Activated naive CD4-positive, alpha-beta T cell treated with anti-CD3 and anti-CD28 coated beads, Interleukin-2, amount 50 U/mL, for 16 hours (primary cell): ENCODE data around the gene CLDN7.
A peak's percentile ranks its signal among the peaks of the same experiment; 100 is the strongest.

Experiments used
- DNase-seq: peaks from one replicate; pipeline ENCODE4 v3.0.0-alpha.2; 2020

CLDN7 gene

GRCh38 chr17:7262192-7262934 is at the start of gene CLDN7:
CLDN7 (minus strand) TSS chr17:7262478; CDS start chr17:7262043, 435 bp downstream.
- no peak for DNase-seq

- no peak for DNase-seq
Observed at GRCh38 chr17:7311110-7311705, 48.9 kb upstream of the CLDN7 start.

DNA sequence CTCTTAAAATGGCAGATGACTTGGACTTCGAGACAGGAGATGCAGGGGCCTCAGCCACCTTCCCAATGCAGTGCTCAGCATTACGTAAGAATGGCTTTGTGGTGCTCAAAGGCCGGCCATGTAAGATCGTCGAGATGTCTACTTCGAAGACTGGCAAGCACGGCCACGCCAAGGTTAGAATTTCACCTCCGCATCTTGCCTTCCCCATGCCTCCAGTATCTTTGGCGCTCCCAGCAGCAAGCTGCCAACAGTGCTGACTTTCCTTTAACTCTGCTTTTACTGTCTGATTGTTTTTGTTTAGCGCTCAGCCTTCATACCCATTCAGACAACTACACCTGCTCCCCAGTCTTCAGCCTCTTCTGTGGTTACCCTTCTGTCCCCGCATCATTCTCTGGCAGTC is 47.4 kb upstream of the CLDN7 start:
- DNase-seq, result no peak

DNA sequence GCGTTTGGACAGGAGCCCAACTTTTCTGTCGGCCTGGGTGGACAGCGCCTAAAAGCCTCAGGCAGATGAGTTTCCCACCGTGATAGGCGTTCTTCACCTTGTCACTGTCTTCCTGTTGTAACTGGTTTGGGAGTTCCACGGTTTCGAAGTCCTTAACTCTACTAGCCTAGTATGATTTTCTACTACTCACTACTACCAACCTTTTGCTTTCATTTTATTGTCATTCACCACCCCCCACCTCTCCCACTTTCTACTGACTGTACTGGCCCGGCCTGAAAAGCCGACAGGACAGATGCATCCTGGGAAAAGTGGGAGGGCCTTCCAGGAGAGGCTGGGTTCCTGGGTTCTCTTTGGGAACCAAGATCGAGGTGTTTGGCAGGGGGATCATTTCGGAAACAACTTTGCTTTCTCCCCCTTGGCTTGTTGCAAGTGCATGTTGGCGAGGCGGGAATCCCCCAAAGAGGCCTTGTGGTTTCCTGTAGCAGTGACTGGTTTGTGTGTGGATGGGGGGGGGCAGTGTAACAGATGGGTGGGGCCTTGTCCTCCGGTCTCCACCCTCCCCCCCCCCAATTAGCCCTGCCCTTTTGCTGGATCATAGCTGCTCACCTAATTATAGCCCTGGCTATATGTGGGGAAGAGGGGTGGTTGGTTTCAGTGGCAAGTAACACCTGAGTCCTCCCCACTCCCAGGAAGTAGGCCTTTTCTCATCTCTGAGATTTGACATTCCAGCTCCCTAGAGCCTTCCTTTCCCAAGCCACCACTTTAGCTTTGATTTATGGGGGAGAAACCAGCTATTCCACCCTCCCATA is 46.6 kb upstream of the CLDN7 start:
- peak; percentile 86 for DNase-seq

DNA sequence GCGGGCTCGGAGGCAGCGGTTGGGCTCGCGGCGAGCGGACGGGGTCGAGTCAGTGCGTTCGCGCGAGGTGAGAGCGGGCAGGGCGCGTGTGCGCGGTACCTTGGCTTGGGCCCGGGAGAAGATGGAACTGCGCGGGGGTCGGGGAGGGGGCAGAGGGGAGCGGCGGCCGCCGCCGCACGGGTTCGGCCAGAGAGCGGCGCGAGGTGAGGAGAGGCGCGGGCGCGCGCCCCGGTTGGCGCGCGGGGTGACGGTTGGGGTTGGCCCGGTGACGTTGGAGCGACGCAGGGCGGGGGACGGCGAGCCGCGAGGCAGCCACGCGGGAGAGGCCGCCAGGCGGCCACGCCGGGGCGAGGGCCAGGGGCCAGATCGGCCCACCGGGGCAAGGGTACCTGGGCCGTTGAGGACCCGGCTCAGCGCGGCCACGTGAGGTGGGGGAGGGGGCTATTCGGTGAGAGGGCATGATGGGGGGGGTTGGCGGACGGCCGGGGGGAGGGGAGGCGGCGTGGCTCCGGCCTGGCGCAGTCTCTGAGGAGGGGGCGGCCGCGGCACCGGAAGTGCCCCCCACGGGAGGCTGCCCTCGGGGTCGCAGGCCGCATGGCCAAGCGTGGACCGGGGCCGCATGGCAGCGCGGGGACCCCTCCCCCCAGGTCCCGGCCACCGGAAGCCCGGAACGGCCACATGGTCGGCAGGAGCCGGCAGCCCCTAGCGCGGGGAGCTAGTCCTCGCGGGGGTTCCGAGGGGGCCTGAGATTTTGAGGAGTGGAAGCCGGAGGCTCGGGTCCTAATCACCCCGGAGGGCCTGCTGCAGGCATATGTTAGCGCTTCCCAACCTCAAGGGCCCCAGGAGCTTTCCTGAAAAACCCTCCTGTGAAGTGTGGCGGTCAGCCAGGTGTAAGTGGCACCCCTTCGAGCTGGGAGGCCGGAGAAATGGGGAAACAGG is 45.7 kb upstream of the CLDN7 start:
- DNase-seq, result peak; percentile 57

DNA sequence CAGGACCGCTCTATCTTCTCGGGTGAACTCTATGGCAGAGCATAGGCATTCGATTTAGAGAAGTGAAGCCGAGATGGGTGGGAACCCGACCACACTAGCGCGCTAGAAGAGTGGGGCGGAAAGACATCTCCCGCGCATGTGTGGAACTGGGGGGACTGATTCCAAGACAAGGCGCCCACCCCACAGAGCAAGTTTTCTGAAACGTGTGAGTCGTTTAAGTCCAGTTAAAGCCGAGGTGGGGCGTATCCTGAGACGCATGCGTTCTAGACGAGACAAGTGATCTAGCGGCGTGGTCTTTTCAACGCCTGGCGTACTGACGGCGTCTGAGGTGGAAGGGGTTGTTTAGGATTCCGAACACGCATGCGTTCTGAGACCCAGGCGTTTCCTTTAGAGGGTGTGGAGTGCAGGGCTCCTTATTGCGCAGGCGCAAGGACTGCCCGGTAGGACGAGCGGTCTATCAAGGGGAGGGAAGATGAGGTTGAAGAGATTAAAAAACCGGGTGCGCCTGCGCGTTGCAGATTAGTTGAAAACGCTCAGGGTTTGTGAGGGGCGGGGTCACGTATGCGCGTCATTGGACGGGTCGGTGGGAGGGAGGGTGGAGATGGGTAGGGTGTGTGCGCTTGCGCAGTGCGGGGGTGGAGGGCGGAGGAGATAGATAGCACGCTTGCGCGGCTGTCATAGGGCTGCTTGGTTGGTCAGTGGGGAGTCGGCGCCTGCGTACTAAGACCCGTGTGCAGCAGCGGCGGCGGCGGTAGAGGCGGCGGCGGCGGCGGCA is 44.8 kb upstream of the CLDN7 start, which contains the start of gene EIF5A:
Gene EIF5A (plus strand): TSS at position 718 of the 775 bp plus-strand sequence. CDS start 2,008 bp downstream, outside the sequence.
- peak; percentile 100 for DNase-seq

DNA sequence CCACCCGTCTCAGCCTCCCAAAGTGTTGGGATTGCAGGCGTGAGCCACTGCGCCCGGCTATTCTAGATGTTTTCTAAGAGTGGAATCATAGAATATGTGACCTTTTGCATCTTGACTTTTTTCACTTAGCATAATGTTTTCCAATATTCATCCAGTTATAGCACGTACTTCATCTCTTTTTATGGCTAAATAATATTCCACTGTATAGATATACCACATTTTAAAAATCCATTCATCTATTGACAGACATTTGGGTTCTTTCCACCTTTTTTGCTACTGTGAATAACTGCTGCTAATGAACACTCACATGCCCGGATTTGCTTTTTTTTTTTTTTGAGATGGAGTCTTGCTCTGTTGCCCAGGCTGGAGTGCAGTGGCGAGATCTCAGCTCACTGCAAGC is 41.9 kb upstream of the CLDN7 start:
- DNase-seq, result no peak

- peak; percentile 64 for DNase-seq
Observed at GRCh38 chr17:7296189-7296861, 34.0 kb upstream of the CLDN7 start.

GRCh38 chr17:7295230-7296180 is 33.2 kb upstream of the CLDN7 start:
- DNase-seq, result no peak

- peak; percentile 77 for DNase-seq
Observed at GRCh38 chr17:7294614-7295153, 32.4 kb upstream of the CLDN7 start, which contains the start of gene YBX2. YBX2 (minus strand) TSS chr17:7294639; CDS start chr17:7294500, 139 bp downstream.

DNA sequence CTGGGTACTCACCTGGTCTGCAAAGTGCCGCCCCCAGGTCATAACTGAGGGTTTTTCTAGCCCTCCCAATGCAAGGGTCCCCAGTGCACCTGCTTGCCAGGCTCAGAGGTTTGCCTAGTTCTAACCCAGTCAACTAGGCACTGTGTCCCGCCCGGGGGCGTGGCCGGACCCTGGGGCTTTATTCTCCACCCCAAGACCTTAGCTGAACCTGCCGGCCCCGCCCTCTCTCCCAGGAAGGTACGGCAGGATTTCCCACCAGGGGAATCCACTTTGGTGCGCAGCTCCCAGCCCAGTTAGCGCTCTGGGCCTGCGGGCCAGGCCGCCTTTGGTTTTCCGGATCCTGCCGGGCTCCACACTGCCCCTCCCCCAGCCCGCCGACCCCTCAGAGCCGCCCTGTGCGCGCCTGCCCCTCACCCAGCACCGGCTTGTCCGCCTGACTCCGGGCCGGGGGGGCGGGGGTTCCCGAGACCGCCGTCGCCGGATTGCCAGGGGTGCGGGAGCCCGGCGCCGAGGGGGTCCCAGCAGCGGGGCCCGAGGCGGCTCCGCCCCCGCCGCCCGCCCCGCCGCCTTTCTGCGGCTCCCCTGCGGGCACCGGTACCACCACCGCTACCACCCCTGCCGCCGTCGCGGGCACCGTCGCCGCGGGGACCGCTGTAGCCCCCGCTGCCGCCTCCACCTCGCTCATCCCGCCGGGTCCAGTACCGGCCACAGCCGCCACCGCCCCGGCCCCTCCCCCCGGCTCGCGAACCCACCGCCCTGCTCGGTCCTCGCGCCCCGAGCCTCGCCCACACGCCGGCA is 31.7 kb upstream of the CLDN7 start:
- no peak for DNase-seq

DNA sequence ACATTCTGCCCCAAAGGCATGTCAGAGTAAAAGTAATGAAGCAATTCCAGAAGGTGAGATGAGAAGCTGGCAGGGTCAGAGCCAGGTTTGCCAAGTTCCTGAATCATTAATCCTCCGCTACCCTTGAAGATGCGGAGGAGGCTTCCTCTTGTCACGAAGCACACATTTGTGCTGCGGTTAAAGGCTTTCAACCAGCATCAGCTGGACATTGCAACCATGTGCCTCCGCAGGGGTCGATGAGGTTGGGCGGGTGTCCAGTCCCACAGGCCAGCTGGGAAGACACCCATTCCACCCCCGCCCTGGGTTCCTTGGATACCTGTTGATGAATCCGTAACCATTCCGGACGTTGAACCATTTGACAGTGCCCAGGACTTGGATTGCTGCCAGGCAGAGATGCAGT is 30.9 kb upstream of the CLDN7 start:
- no peak for DNase-seq

GRCh38 chr17:7292729-7293128 is 30.5 kb upstream of the CLDN7 start:
- DNase-seq, result no peak

DNA sequence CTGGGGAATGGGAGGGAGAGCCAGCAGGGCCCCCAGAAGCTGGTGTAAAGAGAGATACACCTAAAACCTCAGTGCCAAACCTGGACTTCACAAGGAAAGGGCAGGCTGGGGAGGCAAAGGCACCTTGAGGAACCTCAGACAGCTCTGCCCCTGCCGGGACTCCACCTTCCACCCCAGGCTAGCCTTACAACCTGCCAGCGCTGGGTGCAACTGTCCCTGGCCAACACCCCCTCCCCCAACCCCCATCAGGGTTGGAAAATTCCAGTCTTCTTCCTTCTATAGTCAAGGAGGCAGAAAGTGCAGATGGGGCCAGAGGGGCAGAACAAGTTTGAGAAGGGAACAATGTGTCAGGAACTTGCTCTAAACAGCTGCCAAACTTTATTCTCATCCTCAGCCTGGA is 29.9 kb upstream of the CLDN7 start:
- no peak for DNase-seq

DNA sequence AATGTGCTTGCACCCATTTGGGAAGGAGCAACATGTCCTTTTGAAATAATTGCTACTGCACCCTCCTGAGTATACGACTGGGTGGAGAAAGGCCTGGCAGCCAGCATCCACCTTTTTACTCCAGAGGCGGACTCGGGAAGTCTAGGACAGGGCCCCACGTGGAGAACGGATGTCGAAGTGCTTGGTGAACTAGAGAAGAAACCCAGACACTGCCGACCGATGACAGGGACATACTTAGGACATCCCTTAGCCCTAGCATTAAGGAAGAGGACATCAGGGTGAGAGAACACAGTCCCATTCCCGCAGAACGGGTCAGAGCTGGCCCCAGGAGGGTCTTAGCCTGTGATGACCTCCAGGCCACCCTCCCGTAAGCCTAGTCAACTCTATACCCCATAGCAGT is 28.4 kb upstream of the CLDN7 start:
- DNase-seq, result no peak

GRCh38 chr17:7290166-7290565 is 27.9 kb upstream of the CLDN7 start:
- DNase-seq, result no peak

GRCh38 chr17:7289256-7290032 is 27.2 kb upstream of the CLDN7 start:
- DNase-seq, result no peak

- no peak for DNase-seq
Observed at GRCh38 chr17:7285679-7286078, 23.4 kb upstream of the CLDN7 start.
